Effector memory CD4-positive, alpha-beta T cell (primary cell): ENCODE data around the gene AOPEP.

ENCODE experiments used
- DNase-seq, 3 donors: peaks; one replicate each; pipeline ENCODE4 v3.0.0-alpha.2; 2020
- H3K27ac ChIP-seq: 2 replicates; pipeline ENCODE4 v1.7.0; 2013; ENCODE audit warnings: mild to moderate bottlenecking, low read length, moderate library complexity; ENCODE audit not compliant: insufficient read depth, poor library complexity, severe bottlenecking
- H3K27me3 ChIP-seq: replicated peaks from 2 replicates; pipeline ENCODE4 v1.7.0; 2013; ENCODE audit warnings: mild to moderate bottlenecking, low read length; ENCODE audit not compliant: insufficient read depth, control insufficient read depth, poor library complexity, severe bottlenecking
- H3K36me3 ChIP-seq: 2 replicates; pipeline ENCODE4 v1.7.0; 2013; ENCODE audit warnings: mild to moderate bottlenecking, low read length, moderate library complexity; ENCODE audit not compliant: control insufficient read depth, insufficient read depth
- H3K4me1 ChIP-seq: 2 replicates; pipeline ENCODE4 v1.7.0; 2013; ENCODE audit warnings: low read length, mild to moderate bottlenecking; ENCODE audit not compliant: control insufficient read depth, insufficient read depth, poor library complexity, severe bottlenecking
- H3K4me3 ChIP-seq: 2 replicates; pipeline ENCODE4 v1.7.0; 2013; ENCODE audit warnings: low read length, low read depth, mild to moderate bottlenecking; ENCODE audit not compliant: insufficient read depth, poor library complexity, severe bottlenecking
- H3K9me3 ChIP-seq: 2 replicates; pipeline ENCODE4 v1.7.0; 2013; ENCODE audit warnings: mild to moderate bottlenecking, low read length, moderate library complexity; ENCODE audit not compliant: control insufficient read depth

The AOPEP gene

DNA sequence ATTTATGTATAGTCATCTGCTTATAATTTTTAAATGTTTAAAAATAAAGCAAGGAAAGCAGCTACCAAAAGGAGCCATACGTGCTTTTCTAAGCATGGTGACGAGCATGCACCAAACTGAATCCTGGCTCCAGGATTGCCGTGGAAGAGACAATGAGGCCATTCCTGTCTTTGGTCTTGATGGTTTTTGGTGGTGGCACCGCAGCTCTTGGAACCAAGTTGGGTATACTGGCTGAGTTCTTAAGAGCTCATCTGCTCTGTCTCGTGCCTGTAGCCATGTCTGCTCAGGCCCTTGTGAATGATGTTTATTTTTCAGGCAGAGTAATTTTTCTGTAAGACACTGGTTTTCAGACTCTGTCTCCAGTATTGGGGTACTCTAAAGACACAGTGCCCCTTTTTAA lies 345.0 kb downstream of the AOPEP start:
- no peaks in the 10 kb centered on the region for H3K4me1 ChIP-seq
- H3K4me3 ChIP-seq, result no peak overlapping the region
- H3K27me3 ChIP-seq, result no peaks in the 10 kb centered on the region
- H3K36me3 ChIP-seq, result no peaks in the 10 kb centered on the region
- no peak for DNase-seq
- H3K9me3 ChIP-seq, result no peaks in the 10 kb centered on the region
- no peak overlapping the region for H3K27ac ChIP-seq

DNA sequence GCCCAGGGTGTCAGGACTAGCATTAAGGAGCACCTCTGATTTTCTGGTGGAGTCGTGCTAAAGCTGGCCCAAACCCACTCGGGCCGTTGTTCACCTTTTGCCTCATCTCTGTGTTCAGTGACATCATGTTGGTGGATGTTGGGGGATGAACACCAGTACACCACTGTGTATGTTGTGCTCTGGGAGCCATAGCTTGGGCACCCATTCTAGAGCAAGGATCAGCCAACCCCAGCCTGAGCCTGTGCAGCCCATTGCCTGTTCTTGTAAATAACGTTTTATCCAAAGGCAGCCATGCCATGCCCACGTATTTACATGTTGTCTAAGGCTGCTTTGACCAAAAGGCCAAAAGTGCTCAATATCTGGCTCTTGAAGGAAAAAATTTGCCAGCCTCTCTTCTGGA lies 345.4 kb downstream of the AOPEP start:
- Histone ChIP-seq H3K4me3 (no peak overlapping the region), H3K9me3 (no peaks in the 10 kb centered on the region), H3K4me1 (no peaks in the 10 kb centered on the region), H3K36me3 (no peaks in the 10 kb centered on the region), H3K27ac (no peak overlapping the region), H3K27me3 (no peaks in the 10 kb centered on the region)
- DNase-seq, result no peak

DNA sequence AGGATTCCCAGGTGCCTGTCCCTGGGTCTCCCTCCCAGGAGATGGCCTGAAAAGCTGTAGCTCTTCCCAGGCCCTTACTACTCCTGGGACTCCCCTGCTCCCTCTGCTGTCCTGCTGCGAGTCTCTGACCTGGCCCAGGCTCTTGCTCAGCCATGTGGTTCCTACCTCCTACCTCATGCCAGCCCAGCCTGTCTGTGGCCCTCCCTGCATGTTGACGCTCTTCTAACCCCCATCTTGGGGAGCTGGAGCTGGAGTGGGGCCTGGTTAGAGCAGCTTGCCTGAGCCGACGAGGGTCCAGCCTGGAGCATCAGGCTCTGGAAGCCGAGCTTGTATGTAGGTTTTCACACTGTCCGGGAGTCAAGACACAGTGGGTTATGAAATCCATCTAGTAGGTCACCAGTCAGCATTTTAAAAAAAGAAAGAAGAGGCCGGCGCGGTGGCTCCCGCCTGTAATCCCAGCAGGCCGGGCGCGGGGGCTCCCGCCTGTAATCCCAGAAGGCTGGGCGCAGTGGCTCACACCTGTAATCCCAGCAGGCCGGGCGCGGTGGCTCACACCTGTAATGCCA lies 346.6 kb downstream of the AOPEP start:
- Histone ChIP-seq H3K4me3 (no peak overlapping the region), H3K27ac (no peak overlapping the region), H3K27me3 (no peaks in the 10 kb centered on the region), H3K36me3 (no peaks in the 10 kb centered on the region), H3K9me3 (no peaks in the 10 kb centered on the region), H3K4me1 (no peaks in the 10 kb centered on the region)
- DNase-seq, result no peak

DNA sequence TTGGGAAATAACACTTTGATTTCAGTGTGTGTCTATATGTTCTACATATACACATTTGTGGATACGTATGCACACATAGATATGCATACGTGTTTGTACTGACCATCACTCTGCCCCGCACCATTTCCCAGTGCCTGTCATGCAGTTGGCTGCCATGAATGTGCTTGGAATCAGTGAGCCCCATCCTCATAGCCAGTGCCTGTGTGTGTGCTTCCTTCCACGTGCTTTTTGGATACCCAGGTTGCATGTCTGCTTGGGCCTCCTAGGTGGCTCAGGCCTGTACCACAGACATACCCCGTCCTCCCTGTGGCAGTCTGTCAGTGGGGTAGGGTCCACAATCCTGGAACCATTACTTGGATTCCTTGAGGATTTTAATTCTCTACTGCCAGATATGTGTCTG lies 347.4 kb downstream of the AOPEP start:
- Histone ChIP-seq H3K36me3 (no peaks in the 10 kb centered on the region), H3K9me3 (no peaks in the 10 kb centered on the region), H3K4me3 (no peak overlapping the region), H3K4me1 (no peaks in the 10 kb centered on the region), H3K27ac (no peak overlapping the region), H3K27me3 (no peaks in the 10 kb centered on the region)
- DNase-seq, result no peak

DNA sequence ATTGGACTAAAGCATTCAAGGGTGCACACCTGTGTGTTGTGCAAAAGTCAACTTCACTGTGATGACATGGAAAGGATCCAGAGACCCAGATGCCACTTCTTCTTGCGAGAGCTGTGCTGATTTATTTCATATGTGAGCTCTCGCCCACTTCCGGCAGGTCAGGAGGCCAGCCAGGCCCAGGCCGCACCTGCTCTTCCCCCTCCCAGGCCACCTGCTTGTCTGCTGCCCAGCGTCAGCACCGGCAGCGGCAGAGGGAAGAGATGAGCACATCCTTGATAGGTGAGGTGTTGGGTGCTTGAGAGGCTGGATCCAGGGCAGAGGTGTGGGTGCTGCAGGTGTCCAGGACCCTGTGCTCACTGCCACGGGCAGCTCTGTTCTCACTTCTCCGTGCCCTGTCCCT lies 348.1 kb downstream of the AOPEP start:
- no peak for DNase-seq
- no peaks in the 10 kb centered on the region for H3K4me1 ChIP-seq
- H3K27me3 ChIP-seq, result no peaks in the 10 kb centered on the region
- no peaks in the 10 kb centered on the region for H3K36me3 ChIP-seq
- H3K4me3 ChIP-seq, result no peak overlapping the region
- no peaks in the 10 kb centered on the region for H3K9me3 ChIP-seq
- H3K27ac ChIP-seq, result no peak overlapping the region

DNA sequence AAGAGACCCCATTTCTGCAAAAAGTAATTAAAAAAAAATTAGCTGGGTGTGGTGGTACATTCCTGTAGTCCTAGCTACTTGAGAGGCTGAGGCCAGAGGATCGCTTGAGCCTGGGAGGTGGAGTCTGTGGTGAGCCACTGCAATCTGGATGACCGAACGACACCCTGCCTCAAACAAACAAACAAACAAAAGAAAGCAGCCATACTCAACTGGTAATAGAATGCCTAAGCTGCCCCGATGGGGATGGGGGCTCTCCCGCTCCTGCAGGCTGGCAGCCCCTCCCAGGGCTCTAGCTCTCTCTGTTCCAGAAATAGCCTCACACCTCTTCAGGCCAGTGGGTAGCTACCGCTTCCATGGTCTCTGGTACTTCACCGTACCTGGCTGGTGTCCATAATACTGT lies 349.2 kb downstream of the AOPEP start:
- Histone ChIP-seq H3K9me3 (no peaks in the 10 kb centered on the region), H3K36me3 (no peaks in the 10 kb centered on the region), H3K27me3 (no peaks in the 10 kb centered on the region), H3K27ac (no peak overlapping the region), H3K4me1 (no peaks in the 10 kb centered on the region), H3K4me3 (no peak overlapping the region)
- no peak for DNase-seq

DNA sequence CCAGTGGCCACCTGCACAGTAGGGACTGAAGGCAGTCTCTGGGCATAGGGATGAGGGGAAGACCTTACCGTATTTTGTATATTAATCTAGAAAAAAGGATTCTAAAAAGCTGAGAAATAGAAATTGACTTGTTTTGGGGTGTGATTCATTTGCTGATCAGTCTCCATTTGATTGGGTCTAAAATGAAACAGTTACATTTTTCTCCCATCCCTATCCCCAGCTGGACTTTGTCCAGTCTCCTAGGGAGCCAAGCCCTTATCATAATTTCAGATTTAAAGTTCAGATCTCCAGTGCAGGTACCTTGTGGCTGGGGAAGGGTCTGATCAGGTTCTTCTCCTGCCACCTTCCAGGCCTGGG lies 350.2 kb downstream of the AOPEP start:
- Histone ChIP-seq H3K4me1 (no peaks in the 10 kb centered on the region), H3K27me3 (no peaks in the 10 kb centered on the region), H3K9me3 (no peaks in the 10 kb centered on the region), H3K27ac (no peak overlapping the region), H3K36me3 (no peaks in the 10 kb centered on the region), H3K4me3 (no peak overlapping the region)
- DNase-seq, result no peak

DNA sequence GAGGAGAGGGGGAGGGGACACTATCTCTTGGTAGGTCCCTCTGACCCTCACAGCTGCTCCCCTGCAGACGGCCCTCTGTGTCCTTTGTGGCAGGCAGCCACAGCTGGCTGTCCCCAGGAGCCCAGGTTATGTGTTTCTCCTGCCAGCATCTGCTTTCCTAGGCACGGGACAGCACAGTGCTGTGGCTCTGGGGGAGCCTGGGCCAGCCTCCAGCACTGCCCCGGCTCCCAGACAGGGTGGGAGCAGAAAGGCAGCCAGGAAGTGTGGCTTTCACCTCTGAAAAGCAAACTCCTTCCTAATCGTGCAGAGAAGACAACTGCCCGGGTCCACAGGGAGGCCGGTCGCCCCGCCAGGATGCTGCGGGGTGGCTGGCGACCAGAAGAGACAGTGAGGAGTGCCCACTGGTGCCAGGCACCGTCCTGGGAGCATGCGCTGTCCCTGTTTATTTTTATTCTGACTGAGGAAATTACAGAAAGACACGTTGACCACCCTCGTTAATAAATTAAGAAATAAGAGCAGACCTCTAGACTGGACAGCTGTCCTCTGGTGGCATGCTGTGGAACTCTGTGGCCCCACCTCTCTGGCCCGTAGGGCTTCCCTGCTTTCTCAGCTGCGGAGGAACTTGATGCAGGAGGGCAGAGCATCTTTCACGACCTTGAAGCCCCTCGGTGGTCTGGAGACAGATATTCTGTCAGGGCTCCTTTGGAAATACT lies 350.7 kb downstream of the AOPEP start:
- Histone ChIP-seq H3K36me3 (no peaks in the 10 kb centered on the region), H3K27me3 (no peaks in the 10 kb centered on the region), H3K9me3 (no peaks in the 10 kb centered on the region), H3K27ac (no peak overlapping the region), H3K4me3 (no peak overlapping the region), H3K4me1 (no peaks in the 10 kb centered on the region)
- no peak for DNase-seq

DNA sequence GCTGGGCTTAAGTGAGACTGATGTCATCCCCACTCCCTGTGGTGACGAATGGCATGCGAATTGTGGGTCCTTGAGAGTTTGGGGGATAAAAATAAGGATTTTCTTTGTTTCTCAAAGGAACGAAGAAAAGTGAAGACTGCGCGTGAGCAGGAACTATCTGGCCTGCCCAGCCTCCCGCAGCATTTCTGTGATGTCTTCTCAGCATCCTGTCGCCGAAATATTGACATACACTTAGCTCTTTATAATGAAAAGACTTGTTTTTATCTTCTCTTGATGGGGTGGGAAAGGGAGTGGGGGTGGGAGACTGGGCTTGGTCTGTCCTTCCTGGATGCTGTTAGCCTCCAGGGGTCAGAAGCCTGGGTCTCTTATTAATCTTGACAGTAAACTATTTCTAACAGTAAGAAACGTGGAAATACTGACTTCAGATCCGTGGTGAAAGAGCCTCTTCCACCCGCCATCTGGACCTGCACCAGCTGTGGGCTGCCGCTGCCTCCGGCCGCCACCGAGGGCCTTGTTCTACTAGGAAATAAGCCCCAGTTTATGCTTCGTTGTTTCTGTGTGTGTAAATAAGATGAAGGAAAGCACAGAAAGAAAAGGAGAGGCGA lies 351.4 kb downstream of the AOPEP start:
- Histone ChIP-seq H3K27ac (no peak overlapping the region), H3K27me3 (no peaks in the 10 kb centered on the region), H3K4me3 (no peak overlapping the region), H3K4me1 (no peaks in the 10 kb centered on the region), H3K36me3 (no peaks in the 10 kb centered on the region), H3K9me3 (no peaks in the 10 kb centered on the region)
- no peak for DNase-seq

DNA sequence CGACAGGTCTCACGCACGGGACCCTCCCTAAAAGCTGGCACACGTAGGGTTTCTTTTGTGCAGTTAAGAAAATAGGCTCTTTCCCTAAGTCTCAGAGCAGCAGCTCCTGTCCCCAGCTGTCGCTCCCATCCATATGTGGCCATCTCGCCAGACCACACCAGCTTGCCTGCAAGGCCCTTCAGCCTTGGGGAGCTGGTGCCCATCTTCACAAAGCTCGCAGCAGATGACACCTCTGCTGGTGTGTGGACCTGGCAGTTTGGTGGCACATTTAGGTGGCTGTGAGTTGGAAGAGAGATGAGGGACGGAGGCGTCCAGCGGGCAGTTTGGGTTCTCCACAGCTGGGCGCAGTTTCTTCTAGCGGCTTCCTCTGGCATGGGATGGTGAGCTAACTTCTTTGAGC lies 352.0 kb downstream of the AOPEP start:
- H3K9me3 ChIP-seq, result no peaks in the 10 kb centered on the region
- no peaks in the 10 kb centered on the region for H3K36me3 ChIP-seq
- DNase-seq, result no peak
- no peak overlapping the region for H3K27ac ChIP-seq
- no peak overlapping the region for H3K4me3 ChIP-seq
- H3K4me1 ChIP-seq, result no peaks in the 10 kb centered on the region
- no peaks in the 10 kb centered on the region for H3K27me3 ChIP-seq
